HG03432 (cell line): ENCODE measurements around the gene PBX1.

Experiments
- ATAC-seq: cut with Tn5 transposase; IDR thresholded peaks from one replicate; pipeline ENCODE4 v1.9.1; 2021; ENCODE audit warnings: mild to moderate bottlenecking, moderate library complexity; ENCODE audit not compliant: unreplicated experiment

The PBX1 gene

DNA sequence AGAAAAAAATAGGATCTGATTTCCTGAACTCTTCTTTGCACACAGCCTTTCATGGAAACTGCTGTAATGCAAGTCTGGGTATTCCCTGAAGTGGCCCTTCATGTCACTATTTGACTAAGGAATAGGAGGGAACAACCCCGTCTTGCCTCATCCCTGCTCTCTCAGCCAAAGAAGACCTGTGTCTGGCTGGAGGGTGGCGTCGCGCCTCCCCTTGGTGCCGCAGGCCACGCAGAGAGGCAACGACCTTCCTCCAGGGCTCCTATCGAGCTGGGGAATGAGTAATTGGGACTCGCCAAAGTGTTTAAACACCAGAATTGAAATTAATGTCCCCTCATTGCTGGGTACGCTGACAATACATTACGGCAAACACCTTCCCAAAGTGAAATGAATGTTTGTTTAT lies 129.8 kb downstream of the PBX1 start:
- no peak for ATAC-seq

- no peak for ATAC-seq
Measured at GRCh38 chr1:164689672-164690511, 130.9 kb downstream of the PBX1 start.

DNA sequence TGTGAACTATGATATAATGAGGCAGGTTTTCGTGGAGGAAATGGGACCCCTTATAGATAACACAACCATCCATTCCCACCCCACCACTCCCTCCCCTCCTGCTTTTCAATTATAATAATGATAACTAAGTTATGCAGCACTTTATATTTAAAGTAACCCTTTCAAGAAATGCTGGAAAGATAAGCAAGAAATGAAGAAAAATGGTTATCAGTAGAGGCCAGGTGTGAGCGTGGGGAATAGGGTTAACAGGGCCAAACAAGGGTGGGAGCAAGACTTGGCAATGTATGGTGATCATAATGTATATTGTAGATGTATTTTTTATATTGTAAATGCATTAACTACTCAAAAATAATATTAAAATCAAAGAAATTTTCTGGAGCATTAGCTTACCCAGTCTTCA lies 133.4 kb downstream of the PBX1 start:
- no peak for ATAC-seq

DNA sequence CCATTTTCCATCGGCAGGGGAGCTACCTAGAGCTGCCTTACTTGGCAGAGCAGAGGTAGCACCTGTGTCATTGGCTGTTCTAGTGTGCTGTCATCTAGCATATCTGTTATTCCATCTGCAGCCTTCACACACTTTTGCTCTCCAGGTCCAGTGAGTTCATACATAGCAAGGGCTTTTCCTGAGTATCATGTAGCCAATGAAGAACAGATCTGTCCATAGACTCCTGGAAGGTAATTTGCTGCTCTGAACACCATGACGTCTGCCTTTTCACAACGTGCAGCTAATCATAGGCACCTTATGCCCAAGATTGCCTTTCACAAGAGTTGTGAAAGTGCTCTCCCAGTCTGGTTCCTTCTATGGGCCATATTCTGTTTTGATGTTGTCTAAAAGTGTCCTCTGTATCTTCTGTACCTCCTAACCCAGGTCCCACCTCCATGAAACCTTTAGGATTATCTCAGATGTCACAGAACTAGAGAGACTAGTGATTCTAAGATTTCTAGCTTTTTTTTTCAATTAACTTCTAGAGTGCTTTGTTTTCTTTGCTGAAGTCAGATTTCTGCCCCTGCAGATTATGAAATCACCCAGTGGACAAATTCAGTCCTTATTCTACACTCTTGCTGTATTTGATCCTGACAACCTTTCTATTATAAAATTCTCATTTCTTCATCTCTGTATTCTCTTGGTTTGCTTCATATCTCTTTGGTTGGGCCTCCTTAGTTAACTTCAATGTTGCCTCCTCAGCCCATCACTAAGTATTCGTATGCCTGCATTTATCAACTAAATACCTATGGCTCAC lies 134.8 kb downstream of the PBX1 start:
- ATAC-seq: no peak

DNA sequence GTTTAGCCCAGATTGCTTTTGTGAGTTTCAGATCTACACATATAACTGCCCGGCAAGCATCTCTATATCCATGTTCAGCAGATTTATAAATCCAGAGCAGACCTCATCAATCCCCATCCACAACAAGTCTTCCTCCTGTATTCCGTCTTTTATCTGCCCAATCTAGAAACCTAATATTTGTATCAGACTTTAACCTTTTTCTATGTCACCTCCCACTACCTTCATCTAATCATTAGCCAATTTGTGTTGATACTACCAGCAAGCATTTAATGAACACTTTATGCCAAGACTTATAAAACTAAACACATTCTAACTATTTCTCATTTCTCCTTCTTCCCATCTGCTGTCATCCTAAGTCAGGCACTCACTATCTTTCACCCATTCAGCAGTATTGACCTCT lies 135.5 kb downstream of the PBX1 start:
- no peak for ATAC-seq

GRCh38 chr1:164695956-164696665 lies 137.1 kb downstream of the PBX1 start:
- no peak for ATAC-seq

DNA sequence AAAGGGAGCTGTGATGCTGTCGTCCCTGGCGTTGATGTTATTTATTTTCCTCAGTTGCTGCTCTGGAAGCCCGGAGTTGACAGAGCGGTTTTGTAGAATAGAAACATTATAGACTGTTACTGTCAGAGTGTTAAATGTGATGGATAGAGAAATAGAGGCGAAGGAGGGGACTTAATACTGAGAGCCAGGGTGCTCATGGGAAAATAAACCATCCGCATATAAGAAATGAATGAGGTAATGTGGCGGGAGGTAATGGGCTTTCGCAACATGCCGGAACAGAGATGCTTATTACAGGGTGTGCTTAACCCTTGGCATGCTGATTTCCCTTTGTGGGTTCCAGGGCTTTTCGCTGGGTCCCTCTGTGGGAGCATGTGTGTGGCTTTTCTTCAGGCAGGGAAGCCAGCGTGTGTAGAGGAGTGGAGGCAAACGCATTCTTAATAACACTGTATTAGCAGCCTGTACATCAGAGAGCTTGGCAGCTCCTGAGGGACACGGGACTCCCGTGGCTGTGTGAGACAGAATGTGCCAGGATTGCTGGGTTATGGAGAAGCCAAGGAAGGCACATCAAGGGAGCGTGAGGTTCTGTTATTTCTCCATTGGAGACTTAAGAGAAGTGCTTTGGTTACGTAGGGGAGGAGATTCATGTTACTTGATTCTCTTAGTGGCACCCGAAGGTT lies 141.0 kb downstream of the PBX1 start:
- ATAC-seq: no peak

- ATAC-seq: no peak
Measured at GRCh38 chr1:164700683-164701082, 141.7 kb downstream of the PBX1 start.

DNA sequence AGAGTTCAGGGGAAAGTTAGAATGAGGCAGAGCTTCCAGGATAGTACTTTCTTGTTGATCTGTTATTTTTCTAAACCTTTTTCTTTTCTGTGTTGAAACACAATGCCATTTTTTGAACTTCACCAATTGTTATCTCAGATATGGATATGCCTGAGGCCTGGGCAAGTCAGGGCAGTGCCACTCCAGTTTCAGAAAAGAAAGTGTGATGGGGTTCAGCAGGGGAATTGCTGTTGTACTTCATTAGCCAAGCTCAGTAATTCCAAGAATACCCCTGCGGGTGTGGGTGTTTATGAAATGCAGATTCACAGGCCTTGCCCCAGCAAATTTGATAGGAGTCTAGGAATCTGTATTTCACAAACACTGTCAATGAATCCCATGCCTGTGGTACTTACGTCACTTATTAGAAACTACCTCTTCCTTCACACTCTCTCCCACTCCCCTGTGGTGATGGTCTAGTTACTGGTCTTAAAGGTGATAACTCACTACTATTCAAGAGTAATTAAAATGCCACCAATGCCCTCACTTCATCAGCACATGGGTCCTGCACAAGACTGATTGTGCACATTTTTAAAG lies 142.3 kb downstream of the PBX1 start:
- no peak for ATAC-seq

DNA sequence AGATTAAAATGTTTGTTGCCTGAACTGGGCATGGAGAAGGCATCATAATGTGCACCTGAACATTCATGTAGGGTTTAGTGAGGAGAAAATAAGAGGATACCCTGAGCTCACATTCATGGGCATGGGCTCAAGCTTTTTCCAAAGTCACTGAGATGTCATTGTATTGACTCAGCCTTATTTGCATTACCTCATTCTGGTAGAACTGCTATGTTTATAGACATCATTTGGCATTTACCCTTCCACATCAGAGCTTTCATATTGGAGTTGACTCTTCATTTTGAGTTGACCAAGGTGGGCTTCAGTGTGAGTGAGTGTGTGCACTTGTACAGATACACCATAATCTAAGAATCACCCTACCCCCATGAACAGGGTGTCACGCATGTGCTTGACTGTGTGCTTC lies 143.2 kb downstream of the PBX1 start:
- ATAC-seq: no peak

- no peak for ATAC-seq
Measured at GRCh38 chr1:164702664-164703063, 143.7 kb downstream of the PBX1 start.

DNA sequence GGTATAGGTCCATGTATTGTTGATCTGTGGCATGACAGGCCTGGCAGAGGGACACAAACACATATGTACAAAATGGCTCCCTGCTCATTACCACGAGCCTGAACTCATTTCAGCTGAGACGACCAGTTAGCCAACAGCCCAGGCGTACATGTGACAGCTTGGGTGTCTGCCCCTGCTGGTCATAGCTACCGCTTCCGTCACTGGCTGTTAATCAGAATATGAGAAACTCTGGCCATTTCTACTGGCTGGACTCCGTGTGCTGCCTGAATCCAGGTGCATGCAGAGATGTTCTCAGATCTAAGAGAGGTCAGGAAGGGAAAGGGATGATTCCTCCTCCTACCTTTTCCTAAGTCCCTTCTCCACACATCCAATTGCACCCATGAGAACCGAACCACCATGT lies 144.5 kb downstream of the PBX1 start:
- ATAC-seq: no peak

DNA sequence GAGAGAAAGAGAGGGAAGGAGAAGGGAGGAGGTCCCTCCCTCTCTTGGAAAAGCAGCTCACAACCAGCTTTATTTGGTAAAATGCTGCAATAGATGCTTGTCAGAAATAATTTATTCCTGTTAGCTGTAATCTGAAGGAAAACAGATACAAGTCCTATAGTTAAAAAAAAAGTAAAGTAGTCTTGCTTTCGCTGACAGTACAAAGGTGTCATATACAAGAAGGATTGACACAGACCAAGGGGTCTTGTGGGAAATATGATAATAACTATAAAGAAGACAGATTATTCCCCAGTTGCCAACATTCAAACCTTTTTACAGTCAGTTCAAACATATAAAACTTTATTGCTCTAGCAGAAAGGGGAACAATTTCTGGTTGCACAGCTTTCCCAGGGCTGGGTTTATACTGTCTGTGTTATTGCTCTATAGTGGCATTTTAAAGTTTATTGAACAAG lies 145.0 kb downstream of the PBX1 start:
- ATAC-seq: no peak

GRCh38 chr1:164704954-164705353 lies 146.0 kb downstream of the PBX1 start:
- ATAC-seq: no peak

DNA sequence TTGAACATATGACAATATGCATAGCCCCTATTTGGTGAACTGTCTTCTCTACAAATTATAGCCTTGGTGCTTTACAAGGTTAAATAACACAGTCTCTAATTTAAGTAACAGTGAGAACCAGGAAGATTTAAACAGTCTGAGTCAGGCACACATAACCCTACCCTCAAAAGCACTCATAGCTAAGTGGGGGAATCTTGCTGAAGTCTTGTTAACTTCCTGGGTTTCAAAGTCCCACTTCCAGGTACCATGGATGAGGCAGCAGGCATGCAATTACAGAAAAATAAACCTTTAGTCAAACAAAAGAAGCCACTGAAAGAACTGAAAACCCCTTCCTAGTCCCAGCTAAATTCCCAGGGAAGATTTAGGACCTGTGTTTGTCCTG lies 147.6 kb downstream of the PBX1 start:
- ATAC-seq: no peak

- no peak for ATAC-seq
Measured at GRCh38 chr1:164707868-164708331, 148.9 kb downstream of the PBX1 start.

DNA sequence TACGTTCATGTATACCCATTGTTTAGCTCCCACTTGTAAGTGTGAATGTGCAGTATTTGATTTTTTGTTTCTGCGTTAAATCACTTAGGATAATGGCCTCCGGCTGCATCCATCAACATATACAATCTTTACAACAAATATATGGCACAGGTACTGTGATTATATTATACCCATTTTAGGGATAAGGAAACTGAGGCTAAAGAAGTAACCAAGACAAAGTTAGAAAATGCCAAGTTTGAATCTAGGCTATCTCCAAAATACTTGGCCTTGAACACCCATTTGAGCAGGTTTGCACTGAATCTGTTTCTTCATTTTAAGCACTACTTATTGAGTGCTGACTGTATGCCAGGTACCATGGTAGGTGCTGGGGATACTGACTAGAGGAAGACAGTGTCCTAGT lies 149.6 kb downstream of the PBX1 start:
- ATAC-seq: no peak

GRCh38 chr1:164709126-164709525 lies 150.1 kb downstream of the PBX1 start:
- ATAC-seq: no peak

- no peak for ATAC-seq
Measured at GRCh38 chr1:164709541-164710278, 150.7 kb downstream of the PBX1 start.
